ENCODE measurements around the gene ZNF71. TPM values are rescaled to one million over a fixed set of nuclear protein-coding genes. Genes with fewer than 3 reads are reported as not detected.

The ZNF71 gene
- total RNA-seq (5.1 TPM), polyA plus RNA-seq (3.5 TPM)
- long read RNA-seq, donor 1, result 0 reads
- long read RNA-seq, donor 2, full-length matches to known transcripts, result 4 of 4 reads
- long read RNA-seq, donor 2, partial matches to known transcripts, result 0 of 4 reads
- long read RNA-seq, donor 2, other reads (novel, unspliced or antisense), result 0 of 4 reads
- long read RNA-seq, donor 3, full-length matches to known transcripts, result 4 of 4 reads
- long read RNA-seq, donor 3, partial matches to known transcripts, result 0 of 4 reads
- long read RNA-seq, donor 3, other reads (novel, unspliced or antisense), result 0 of 4 reads
- long read RNA-seq, donor 4, full-length matches to known transcripts, result 1 of 1 reads
- long read RNA-seq, donor 4, partial matches to known transcripts, result 0 of 1 reads
- long read RNA-seq, donor 4, other reads (novel, unspliced or antisense), result 0 of 1 reads
- long read RNA-seq, donor 5, full-length matches to known transcripts, result 4 of 4 reads
- long read RNA-seq, donor 5, partial matches to known transcripts, result 0 of 4 reads
- long read RNA-seq, donor 5, other reads (novel, unspliced or antisense), result 0 of 4 reads
- long read RNA-seq, donor 6, full-length matches to known transcripts, result 3 of 3 reads
- long read RNA-seq, donor 6, partial matches to known transcripts, result 0 of 3 reads
- long read RNA-seq, donor 6, other reads (novel, unspliced or antisense), result 0 of 3 reads
- long read RNA-seq, donor 7, full-length matches to known transcripts, result 1 of 1 reads
- long read RNA-seq, donor 7, partial matches to known transcripts, result 0 of 1 reads
- long read RNA-seq, donor 7, other reads (novel, unspliced or antisense), result 0 of 1 reads
- long read RNA-seq, donor 8, full-length matches to known transcripts, result 3 of 3 reads
- long read RNA-seq, donor 8, partial matches to known transcripts, result 0 of 3 reads
- long read RNA-seq, donor 8, other reads (novel, unspliced or antisense), result 0 of 3 reads
- long read RNA-seq, donor 9, full-length matches to known transcripts, result 1 of 1 reads
- long read RNA-seq, donor 9, partial matches to known transcripts, result 0 of 1 reads
- long read RNA-seq, donor 9, other reads (novel, unspliced or antisense), result 0 of 1 reads
- long read RNA-seq, donor 10, full-length matches to known transcripts, result 8 of 8 reads
- long read RNA-seq, donor 10, partial matches to known transcripts, result 0 of 8 reads
- long read RNA-seq, donor 10, other reads (novel, unspliced or antisense), result 0 of 8 reads

- Histone ChIP-seq H3K27me3 (ENCODE audit: control insufficient read depth in 2 of 2, insufficient read depth in 1 of 2, low read length in 1 of 2) (no peaks in the 10 kb centered on the region), H3K36me3 (ENCODE audit: control insufficient read depth in 2 of 2, insufficient read depth in 2 of 2, low read length in 1 of 2) (peaks cover 3 to 5% of the 10 kb centered on the region in 2 donors), H3K4me1 (ENCODE audit: control insufficient read depth in 2 of 2, insufficient read depth in 2 of 2, low read length in 2 of 2) (peaks cover 4 to 7% of the 10 kb centered on the region in 2 donors), H3K9me3 (ENCODE audit: control insufficient read depth in 2 of 2, insufficient read depth in 1 of 2, low read length in 1 of 2) (peaks cover 3 to 4% of the 10 kb centered on the region in 2 donors), H3K4me3 (ENCODE audit: low read length in 2 of 2) (peak within 1 kb of the TSS; percentile 75 to 79), H3K27ac (ENCODE audit: low read depth in 1 of 2, low read length in 1 of 2) (peak within 1 kb of the TSS in 1 of 2 donors; percentile 47)
- peak; percentile 47 to 88 (median 71) for DNase-seq (ENCODE audit: low read depth in 6 of 9, low spot score in 9 of 9)
- WGBS, result under 1% methylated on average over 52 of the region's 52 CpGs
These were observed at the start of gene ZNF71 for GRCh38 chr19:56594783-56595547. Gene ZNF71, plus strand, starts transcription at chr19:56595302. Its CDS starts 6,257 bp downstream, at chr19:56601559.

- whole genome bisulfite sequencing, result 83% methylated on average over 6 of the region's 6 CpGs
- H3K27ac ChIP-seq (ENCODE audit: low read depth in 1 of 2, low read length in 1 of 2), result no peak overlapping the region
- peaks cover 0 to 7% of the 10 kb centered on the region in 2 donors for H3K9me3 ChIP-seq (ENCODE audit: control insufficient read depth in 2 of 2, insufficient read depth in 1 of 2, low read length in 1 of 2)
- no peak overlapping the region for H3K4me3 ChIP-seq (ENCODE audit: low read length in 2 of 2)
- no peak for DNase-seq (ENCODE audit: low read depth in 6 of 9, low spot score in 9 of 9)
- no peaks in the 10 kb centered on the region for H3K4me1 ChIP-seq (ENCODE audit: control insufficient read depth in 2 of 2, insufficient read depth in 2 of 2, low read length in 2 of 2)
- H3K27me3 ChIP-seq (ENCODE audit: control insufficient read depth in 2 of 2, insufficient read depth in 1 of 2, low read length in 1 of 2), result no peaks in the 10 kb centered on the region
- H3K36me3 ChIP-seq (ENCODE audit: control insufficient read depth in 2 of 2, insufficient read depth in 2 of 2, low read length in 1 of 2), result peaks cover 5 to 18% of the 10 kb centered on the region in 2 donors
These were observed 47.6 kb upstream of the ZNF71 start for GRCh38 chr19:56547535-56547934.

GRCh38 chr19:56554272-56554869 lies 40.7 kb upstream of the ZNF71 start:
- WGBS, result 97% methylated on average over 6 of the region's 6 CpGs
- Histone ChIP-seq H3K4me1 (ENCODE audit: control insufficient read depth in 2 of 2, insufficient read depth in 2 of 2, low read length in 2 of 2) (no peaks in the 10 kb centered on the region), H3K27ac (ENCODE audit: low read depth in 1 of 2, low read length in 1 of 2) (no peak overlapping the region), H3K36me3 (ENCODE audit: control insufficient read depth in 2 of 2, insufficient read depth in 2 of 2, low read length in 1 of 2) (peaks cover 0 to 12% of the 10 kb centered on the region in 2 donors), H3K27me3 (ENCODE audit: control insufficient read depth in 2 of 2, insufficient read depth in 1 of 2, low read length in 1 of 2) (no peaks in the 10 kb centered on the region), H3K4me3 (ENCODE audit: low read length in 2 of 2) (no peak overlapping the region), H3K9me3 (ENCODE audit: control insufficient read depth in 2 of 2, insufficient read depth in 1 of 2, low read length in 1 of 2) (peaks cover 6 to 9% of the 10 kb centered on the region in 2 donors)
- no peak for DNase-seq (ENCODE audit: low read depth in 6 of 9, low spot score in 9 of 9)

- H3K36me3 ChIP-seq (ENCODE audit: control insufficient read depth in 2 of 2, insufficient read depth in 2 of 2, low read length in 1 of 2), result no peaks in the 10 kb centered on the region
- H3K27me3 ChIP-seq (ENCODE audit: control insufficient read depth in 2 of 2, insufficient read depth in 1 of 2, low read length in 1 of 2), result no peaks in the 10 kb centered on the region
- no peak for DNase-seq (ENCODE audit: low read depth in 6 of 9, low spot score in 9 of 9)
- 98% methylated on average over 2 of the region's 2 CpGs for WGBS
- H3K4me3 ChIP-seq (ENCODE audit: low read length in 2 of 2), result no peak overlapping the region
- H3K27ac ChIP-seq (ENCODE audit: low read depth in 1 of 2, low read length in 1 of 2), result no peak overlapping the region
- peaks cover 2 to 19% of the 10 kb centered on the region in 2 donors for H3K9me3 ChIP-seq (ENCODE audit: control insufficient read depth in 2 of 2, insufficient read depth in 1 of 2, low read length in 1 of 2)
- peaks cover under 1 to 2% of the 10 kb centered on the region in 2 donors for H3K4me1 ChIP-seq (ENCODE audit: control insufficient read depth in 2 of 2, insufficient read depth in 2 of 2, low read length in 2 of 2)
These were observed 32.3 kb upstream of the ZNF71 start for GRCh38 chr19:56562766-56563165.

GRCh38 chr19:56566904-56567273 lies 28.2 kb upstream of the ZNF71 start:
- 2% methylated on average over 23 of the region's 23 CpGs for WGBS
- peak overlapping the region; percentile 57 to 86 for H3K27ac ChIP-seq (ENCODE audit: low read depth in 1 of 2, low read length in 1 of 2)
- H3K4me1 ChIP-seq (ENCODE audit: control insufficient read depth in 2 of 2, insufficient read depth in 2 of 2, low read length in 2 of 2), result peaks cover 4 to 6% of the 10 kb centered on the region in 2 donors
- peak overlapping the region; percentile 91 to 94 for H3K4me3 ChIP-seq (ENCODE audit: low read length in 2 of 2)
- no peaks in the 10 kb centered on the region for H3K27me3 ChIP-seq (ENCODE audit: control insufficient read depth in 2 of 2, insufficient read depth in 1 of 2, low read length in 1 of 2)
- DNase-seq (ENCODE audit: low read depth in 6 of 9, low spot score in 9 of 9), result peak in 2 of 9 donors; percentile 25
- peaks cover 7 to 20% of the 10 kb centered on the region in 2 donors for H3K36me3 ChIP-seq (ENCODE audit: control insufficient read depth in 2 of 2, insufficient read depth in 2 of 2, low read length in 1 of 2)
- H3K9me3 ChIP-seq (ENCODE audit: control insufficient read depth in 2 of 2, insufficient read depth in 1 of 2, low read length in 1 of 2), result peaks cover 9 to 14% of the 10 kb centered on the region in 2 donors

- H3K27ac ChIP-seq (ENCODE audit: low read depth in 1 of 2, low read length in 1 of 2), result peak within 1 kb of the TSS; percentile 57 to 86
These were observed 27.6 kb upstream of the ZNF71 start, which contains the start of gene ZNF470 for GRCh38 chr19:56567274-56568120. Gene ZNF470, plus strand, starts transcription at chr19:56567468. Its CDS starts 2,844 bp downstream, at chr19:56570312.

GRCh38 chr19:56572589-56572988 lies 22.5 kb upstream of the ZNF71 start:
- 73% methylated on average over 2 of the region's 2 CpGs for WGBS

More at GRCh38 chr19:56567274-56568120, 27.6 kb upstream of the ZNF71 start, which contains the start of gene ZNF470:
- Histone ChIP-seq H3K36me3 (ENCODE audit: control insufficient read depth in 2 of 2, insufficient read depth in 2 of 2, low read length in 1 of 2) (peaks cover 8 to 20% of the 10 kb centered on the region in 2 donors), H3K4me3 (ENCODE audit: low read length in 2 of 2) (peak within 1 kb of the TSS; percentile 91 to 94), H3K27me3 (ENCODE audit: control insufficient read depth in 2 of 2, insufficient read depth in 1 of 2, low read length in 1 of 2) (no peaks in the 10 kb centered on the region), H3K9me3 (ENCODE audit: control insufficient read depth in 2 of 2, insufficient read depth in 1 of 2, low read length in 1 of 2) (peaks cover 9 to 11% of the 10 kb centered on the region in 2 donors), H3K4me1 (ENCODE audit: control insufficient read depth in 2 of 2, insufficient read depth in 2 of 2, low read length in 2 of 2) (peaks cover 4 to 6% of the 10 kb centered on the region in 2 donors)
- DNase-seq (ENCODE audit: low read depth in 6 of 9, low spot score in 9 of 9), result peak; percentile 64 to 92 (median 80)
- 6% methylated on average over 66 of the region's 66 CpGs for WGBS

More at GRCh38 chr19:56572589-56572988, 22.5 kb upstream of the ZNF71 start:
- Histone ChIP-seq H3K27ac (ENCODE audit: low read depth in 1 of 2, low read length in 1 of 2) (no peak overlapping the region), H3K27me3 (ENCODE audit: control insufficient read depth in 2 of 2, insufficient read depth in 1 of 2, low read length in 1 of 2) (no peaks in the 10 kb centered on the region), H3K4me1 (ENCODE audit: control insufficient read depth in 2 of 2, insufficient read depth in 2 of 2, low read length in 2 of 2) (peaks cover 4 to 6% of the 10 kb centered on the region in 2 donors), H3K36me3 (ENCODE audit: control insufficient read depth in 2 of 2, insufficient read depth in 2 of 2, low read length in 1 of 2) (peaks cover 21 to 25% of the 10 kb centered on the region in 2 donors), H3K9me3 (ENCODE audit: control insufficient read depth in 2 of 2, insufficient read depth in 1 of 2, low read length in 1 of 2) (peaks cover 5 to 12% of the 10 kb centered on the region in 2 donors), H3K4me3 (ENCODE audit: low read length in 2 of 2) (no peak overlapping the region)
- DNase-seq (ENCODE audit: low read depth in 6 of 9, low spot score in 9 of 9), result no peak

Measured in thymus (tissue), 14 donors.